AG04449 (cell line): Measurements from ENCODE around the gene UBE3D.

Source experiments
- CTCF ChIA-PET: fragments of 350-600 bp; formaldehyde crosslinking; extraction: SDS; loops from one replicate; lab custom pipeline; 2021; ENCODE audit warnings: antibody characterized with exemption; lab: Yijun Ruan, JAX
- POLR2A ChIA-PET: fragments of 400-600, 350-600 bp; formaldehyde crosslinking; extraction: SDS; loops from one replicate; lab custom pipeline; 2020; ENCODE audit warnings: antibody characterized with exemption, inconsistent platforms; lab: Yijun Ruan, JAX
- DNase-seq: peaks from one replicate; pipeline ENCODE4 v3.0.0-alpha.2; 2010; ENCODE audit warnings: low read depth, low spot score
- H3K4me3 ChIP-seq: 2 replicates; pipeline ENCODE4 v1.5.1; 2011; ENCODE audit warnings: low read depth, mild to moderate bottlenecking, control low read depth, low read length
- CTCF ChIP-seq: IDR thresholded peaks from one replicate; pipeline ENCODE4 v1.5.1; 2011; ENCODE audit warnings: mild to moderate bottlenecking, moderate library complexity, low read length, control low read depth, inconsistent platforms; ENCODE audit not compliant: insufficient read depth; ENCODE audit errors: missing control alignments

The UBE3D gene

GRCh38 chr6:82995066-82995465 is 70.6 kb downstream of the UBE3D start:
- DNase-seq = no peak
- H3K4me3 ChIP-seq = no peak overlapping the region
- ChIA-PET POLR2A (no interaction called here), CTCF (no interaction called here)
- no peak for TF ChIP-seq CTCF

- ChIA-PET CTCF (interaction anchor here (1.3 kb wide), 1 partner anchor 76 kb away, joined by 4 read pairs; the partner anchor contains the start of gene UBE3D), POLR2A (no interaction called here)
- no peak overlapping the region for H3K4me3 ChIP-seq
- no peak for DNase-seq
- no peak for TF ChIP-seq CTCF
Measured at GRCh38 chr6:82989736-82990290, 75.8 kb downstream of the UBE3D start.

- DNase-seq = no peak
- no peak for TF ChIP-seq CTCF
- H3K4me3 ChIP-seq = no peak overlapping the region
- ChIA-PET CTCF (interaction anchor here (1.7 kb wide), 1 partner anchor 69 kb away, joined by 4 read pairs; no protein-coding TSS in a partner anchor), POLR2A (no interaction called here)
Measured at GRCh38 chr6:82988930-82989351, 76.7 kb downstream of the UBE3D start.

- H3K4me3 ChIP-seq = no peak overlapping the region
- ChIA-PET CTCF (interaction anchor here (1.7 kb wide), 1 partner anchor 70 kb away, joined by 4 read pairs; no protein-coding TSS in a partner anchor), POLR2A (no interaction called here)
- DNase-seq = no peak
- TF ChIP-seq CTCF = no peak
Measured at GRCh38 chr6:82987951-82988350, 77.7 kb downstream of the UBE3D start.

GRCh38 chr6:82987416-82987815 is 78.2 kb downstream of the UBE3D start:
- ChIA-PET POLR2A (no interaction called here), CTCF (interaction anchor here (1.7 kb wide), 1 partner anchor 70 kb away, joined by 4 read pairs; no protein-coding TSS in a partner anchor)
- no peak for TF ChIP-seq CTCF
- H3K4me3 ChIP-seq = no peak overlapping the region
- no peak for DNase-seq

GRCh38 chr6:82984720-82985119 is 80.9 kb downstream of the UBE3D start:
- ChIA-PET CTCF (no interaction called here), POLR2A (no interaction called here)
- H3K4me3 ChIP-seq = no peak overlapping the region
- DNase-seq = no peak
- no peak for TF ChIP-seq CTCF
